Stomach (tissue), 4 donors: ENCODE results near the gene USP32.

Source experiments
- CTCF ChIP-seq, 7 experiments: fragments of 450-650 bp in 4 of 7; fragments of 200-600 bp in 3 of 7; sonication (generic) in 3 of 7; IDR thresholded peaks; one replicate each; pipeline ENCODE4 v1.5.1; 2016 to 2019; ENCODE audit warnings: antibody characterized with exemption in 7 of 7, control low read depth in 2 of 7, mild to moderate bottlenecking in 1 of 7
- EP300 ChIP-seq: sonication (generic); formaldehyde crosslinking; IDR thresholded peaks from one replicate; pipeline ENCODE4 v1.6.1; 2017; ENCODE audit warnings: antibody characterized with exemption
- POLR2A ChIP-seq, 4 donors: fragments of 450-650 bp; IDR thresholded peaks; one replicate each; pipeline ENCODE4 v1.6.1; 2016; ENCODE audit warnings: antibody characterized with exemption in 4 of 4, control low read depth in 2 of 4, mild to moderate bottlenecking in 1 of 4, moderate library complexity in 1 of 4
- POLR2AphosphoS5 ChIP-seq, 3 donors: sonication (generic); formaldehyde crosslinking; IDR thresholded peaks; one replicate each; pipeline ENCODE4 v1.6.1; 2016; ENCODE audit warnings: antibody characterized with exemption in 3 of 3

GRCh38 chr17:60159479-60159866, 232.5 kb downstream of the USP32 start:
- no peak for TF ChIP-seq CTCF (IDR thresholded peaks at IDR 0.05)
- no peak for TF ChIP-seq POLR2A (IDR thresholded peaks at IDR 0.05)
- no peak for TF ChIP-seq EP300
- no peak for TF ChIP-seq POLR2AphosphoS5 (IDR thresholded peaks at IDR 0.05)
